Measurements from ENCODE around the gene COL8A2.

DNA sequence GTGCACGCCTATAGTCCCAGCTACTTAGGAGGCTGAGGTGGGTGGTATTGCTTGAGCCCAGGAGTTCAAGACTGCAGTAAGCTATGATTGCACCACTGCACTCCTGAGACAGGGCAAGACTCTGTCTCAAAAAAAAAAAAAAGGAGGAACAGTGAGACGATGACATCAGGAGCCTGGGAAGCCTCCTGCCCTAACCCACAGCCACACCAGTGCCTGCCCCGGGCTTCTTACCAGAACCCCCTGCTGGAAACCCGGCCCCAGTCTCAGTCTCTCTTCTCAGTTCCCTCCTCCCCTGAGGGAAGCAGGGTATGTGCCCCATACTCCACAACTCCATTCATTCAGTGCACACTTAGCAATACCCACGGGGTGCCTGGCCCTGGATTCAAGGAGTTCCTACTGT is 9.1 kb downstream of the COL8A2 start:
- TF ChIP-seq SP1 (IDR thresholded peaks at IDR 0.05) (no peak), FOXM1 (IDR thresholded peaks at IDR 0.05; ENCODE audit: borderline replicate concordance) (no peak), ZNF384 (IDR thresholded peaks at IDR 0.05) (no peak), BHLHE40 (IDR thresholded peaks at IDR 0.05; ENCODE audit: borderline replicate concordance) (no peak), FOXK2 (IDR thresholded peaks at IDR 0.05) (no peak)
